ENCODE measurements around the gene HPGDS. TPM values are rescaled to one million over a fixed set of nuclear protein-coding genes. Genes with fewer than 3 reads are reported as not detected.
"Not testable (repeated sequence)": the region's sequence is repeated elsewhere in the genome, so short reads cannot be mapped to it uniquely, and the experiment has no call there.

HPGDS gene
- polyA plus RNA-seq, 3 donors, result 0.14 to 6.1 (median 0.61) TPM

GRCh38 chr4:94359838-94360237 is 17.2 kb upstream of the HPGDS start:
- no peak overlapping the region for H3K27ac ChIP-seq (ENCODE audit: low read depth, low read length)
- 60 to 72% (median 65%) methylated on average over 4 of the region's 4 CpGs for WGBS, 3 donors

GRCh38 chr4:94359221-94359620 is 16.6 kb upstream of the HPGDS start:
- WGBS, 3 donors, result 74 to 83% (median 83%) methylated on average over 2 of the region's 2 CpGs
- no peak overlapping the region for H3K27ac ChIP-seq (ENCODE audit: low read depth, low read length)

- no peak overlapping the region for H3K27ac ChIP-seq (ENCODE audit: low read depth, low read length)
Measured at GRCh38 chr4:94358101-94358500, 15.5 kb upstream of the HPGDS start.

- no peak overlapping the region for H3K27ac ChIP-seq (ENCODE audit: low read depth, low read length)
- WGBS, 3 donors, result 89 to 95% (median 93%) methylated on average over 2 of the region's 2 CpGs
Measured at GRCh38 chr4:94357624-94358023, 15.0 kb upstream of the HPGDS start.

- WGBS, 3 donors, result 81 to 85% (median 82%) methylated on average over 2 of the region's 2 CpGs
- H3K27ac ChIP-seq (ENCODE audit: low read depth, low read length), result no peak overlapping the region
Measured at GRCh38 chr4:94356444-94356843, 13.8 kb upstream of the HPGDS start.

GRCh38 chr4:94354474-94354896 is 11.8 kb upstream of the HPGDS start:
- WGBS, 3 donors, result 67 to 75% (median 72%) methylated on average over 6 of the region's 6 CpGs
- no peak overlapping the region for H3K27ac ChIP-seq (ENCODE audit: low read depth, low read length)

GRCh38 chr4:94352996-94353395 is 10.4 kb upstream of the HPGDS start:
- H3K27ac ChIP-seq (ENCODE audit: low read depth, low read length), result no peak overlapping the region
- WGBS, 3 donors, result 97 to 99% (median 98%) methylated on average over 2 of the region's 2 CpGs

- 37 to 66% (median 38%) methylated on average over 4 of the region's 4 CpGs for WGBS, 3 donors
- no peak overlapping the region for H3K27ac ChIP-seq (ENCODE audit: low read depth, low read length)
Measured at GRCh38 chr4:94352163-94352562, 9.5 kb upstream of the HPGDS start.

- H3K27ac ChIP-seq (ENCODE audit: low read depth, low read length), result no peak overlapping the region
- 49 to 74% (median 61%) methylated on average over 1 of the region's 1 CpG for WGBS, 3 donors
Measured at GRCh38 chr4:94351319-94351718, 8.7 kb upstream of the HPGDS start.

GRCh38 chr4:94350095-94350494 is 7.5 kb upstream of the HPGDS start:
- 85 to 90% (median 87%) methylated on average over 8 of the region's 8 CpGs for WGBS, 3 donors
- no peak overlapping the region for H3K27ac ChIP-seq (ENCODE audit: low read depth, low read length)

GRCh38 chr4:94349193-94349592 is 6.6 kb upstream of the HPGDS start:
- WGBS, 3 donors, result 80 to 92% (median 88%) methylated on average over 1 of the region's 1 CpG
- no peak overlapping the region for H3K27ac ChIP-seq (ENCODE audit: low read depth, low read length)

GRCh38 chr4:94348666-94349065 is 6.0 kb upstream of the HPGDS start:
- WGBS, 3 donors, result 94 to 97% (median 94%) methylated on average over 3 of the region's 3 CpGs
- H3K27ac ChIP-seq (ENCODE audit: low read depth, low read length), result no peak overlapping the region

GRCh38 chr4:94346541-94346940 is 3.9 kb upstream of the HPGDS start:
- H3K27ac ChIP-seq (ENCODE audit: low read depth, low read length), result no peak overlapping the region

GRCh38 chr4:94345969-94346368 is 3.3 kb upstream of the HPGDS start:
- WGBS, 3 donors, result 29 to 51% (median 45%) methylated on average over 2 of the region's 2 CpGs
- no peak overlapping the region for H3K27ac ChIP-seq (ENCODE audit: low read depth, low read length)

GRCh38 chr4:94345266-94345665 is 2.6 kb upstream of the HPGDS start:
- H3K27ac ChIP-seq (ENCODE audit: low read depth, low read length), result no peak overlapping the region
- 35 to 46% (median 43%) methylated on average over 4 of the region's 4 CpGs for WGBS, 3 donors

- 81 to 91% (median 91%) methylated on average over 5 of the region's 5 CpGs for WGBS, 3 donors
- no peak overlapping the region for H3K27ac ChIP-seq (ENCODE audit: low read depth, low read length)
Measured at GRCh38 chr4:94344457-94344856, 1.8 kb upstream of the HPGDS start.

- 70 to 84% (median 77%) methylated on average over 3 of the region's 3 CpGs for WGBS, 3 donors
- no peak overlapping the region for H3K27ac ChIP-seq (ENCODE audit: low read depth, low read length)
Measured at GRCh38 chr4:94341481-94342370, 910 bp downstream of the HPGDS start.

- 72 to 87% (median 73%) methylated on average over 9 of the region's 9 CpGs for WGBS, 3 donors
- no peak overlapping the region for H3K27ac ChIP-seq (ENCODE audit: low read depth, low read length)
Measured at GRCh38 chr4:94339779-94340178, 2.9 kb downstream of the HPGDS start.

- no peak overlapping the region for H3K27ac ChIP-seq (ENCODE audit: low read depth, low read length)
- WGBS, 3 donors, result 78 to 87% (median 81%) methylated on average over 4 of the region's 4 CpGs
Measured at GRCh38 chr4:94338681-94339351, 3.8 kb downstream of the HPGDS start.

GRCh38 chr4:94336791-94337190 is 5.8 kb downstream of the HPGDS start:
- H3K27ac ChIP-seq (ENCODE audit: low read depth, low read length), result not testable (repeated sequence)
- WGBS, 3 donors, result 76 to 90% (median 85%) methylated on average over 5 of the region's 5 CpGs

All from adipose tissue (tissue), 3 donors.